Stimulated activated naive CD4-positive, alpha-beta T cell (primary cell): Measurements from ENCODE around the gene TMTC1.

Experiments
- DNase-seq, 6 experiments: peaks; one replicate each; lab custom pipeline; 2025; lab: John Stamatoyannopoulos, UW

The TMTC1 gene

DNA sequence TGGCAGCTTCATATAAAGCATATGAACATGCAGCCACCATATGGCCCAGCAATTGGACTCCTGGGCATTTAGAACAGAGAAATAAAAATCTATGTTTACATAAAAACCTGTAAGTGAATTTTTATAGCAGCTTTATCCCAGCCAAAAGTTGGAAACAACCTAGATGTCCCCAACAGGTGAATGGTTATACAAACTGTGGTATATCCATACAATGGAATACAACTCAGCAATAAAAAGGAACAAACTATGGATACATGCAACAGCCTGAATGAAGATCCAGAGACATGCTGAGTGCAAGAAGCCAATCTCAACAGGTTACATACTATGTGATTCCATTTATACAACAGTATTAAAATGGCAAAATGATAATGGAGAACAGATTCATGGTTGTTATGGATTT lies 3.7 kb downstream of the TMTC1 start:
- DNase-seq, result no peak

GRCh38 chr12:29778531-29778930 lies 5.2 kb downstream of the TMTC1 start:
- DNase-seq, result no peak

DNA sequence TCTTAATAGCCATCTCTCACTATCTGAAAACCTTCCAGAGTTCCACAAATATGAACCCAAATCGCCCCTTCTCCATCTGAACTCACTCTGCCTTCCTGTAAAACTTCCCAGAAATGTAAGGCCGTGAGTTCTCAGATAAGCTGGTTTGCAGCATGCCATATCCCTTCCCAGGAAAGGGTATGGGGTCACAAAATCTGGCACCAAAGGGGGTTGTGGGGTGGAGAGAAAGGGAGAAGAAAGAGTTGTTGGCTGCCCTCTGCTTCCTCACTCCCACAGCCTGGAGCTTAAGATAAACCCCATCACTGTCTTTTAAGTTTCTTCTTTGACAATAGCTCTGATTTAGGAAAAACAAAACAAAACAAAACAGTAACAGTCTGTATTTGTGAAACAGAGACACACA lies 10.7 kb downstream of the TMTC1 start:
- DNase-seq, result no peak

GRCh38 chr12:29771786-29772185 lies 12.0 kb downstream of the TMTC1 start:
- no peak for DNase-seq

DNA sequence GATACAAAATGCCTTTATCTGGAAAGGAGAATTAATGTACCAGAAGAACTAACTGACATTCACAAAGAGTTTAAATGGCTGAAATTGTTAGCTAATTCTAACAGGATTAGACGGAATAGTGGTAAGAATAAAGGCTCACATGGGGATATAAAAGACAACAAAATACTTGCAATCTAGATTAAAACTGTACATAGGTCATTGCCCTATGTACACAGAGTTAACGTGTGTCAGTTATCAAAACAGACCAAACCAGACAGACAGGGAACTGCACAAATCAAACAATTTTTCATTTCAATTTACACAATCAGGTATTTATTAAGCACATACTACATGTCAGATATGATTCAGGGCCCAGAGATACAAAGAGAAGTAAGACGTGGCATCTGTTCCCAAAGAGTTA lies 12.6 kb downstream of the TMTC1 start:
- no peak for DNase-seq

DNA sequence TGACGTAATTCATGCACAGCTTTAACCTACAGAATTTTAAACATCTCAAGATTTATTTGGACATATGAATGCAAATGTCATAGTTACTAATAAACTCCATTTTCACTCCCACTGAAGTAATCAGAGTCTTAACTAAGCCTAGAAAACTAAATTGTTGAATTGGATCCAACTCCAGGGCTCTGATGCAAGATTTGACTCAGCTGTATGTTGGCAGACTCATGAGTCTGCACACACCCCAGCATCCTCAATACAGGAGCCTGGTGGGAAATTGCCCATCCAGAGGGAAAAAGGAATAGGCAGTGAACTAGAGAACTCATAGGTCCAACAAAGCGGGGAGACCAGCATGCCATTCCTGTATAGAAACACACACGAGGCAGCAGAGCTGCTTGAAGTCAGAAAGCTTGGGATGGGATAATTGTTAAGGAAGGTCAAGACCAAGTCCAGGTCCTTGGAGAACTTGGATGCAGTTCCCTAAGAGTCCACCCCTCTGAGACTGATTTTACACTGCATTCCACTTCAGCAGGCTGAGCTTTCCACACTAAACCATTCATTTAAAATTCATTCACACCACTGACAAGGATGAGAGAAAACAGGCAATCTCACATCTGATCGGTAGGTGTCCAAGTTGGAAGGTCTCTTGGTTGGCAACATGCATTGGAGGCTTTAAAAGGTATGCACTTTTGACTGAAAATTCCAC lies 14.4 kb downstream of the TMTC1 start:
- no peak for DNase-seq

DNA sequence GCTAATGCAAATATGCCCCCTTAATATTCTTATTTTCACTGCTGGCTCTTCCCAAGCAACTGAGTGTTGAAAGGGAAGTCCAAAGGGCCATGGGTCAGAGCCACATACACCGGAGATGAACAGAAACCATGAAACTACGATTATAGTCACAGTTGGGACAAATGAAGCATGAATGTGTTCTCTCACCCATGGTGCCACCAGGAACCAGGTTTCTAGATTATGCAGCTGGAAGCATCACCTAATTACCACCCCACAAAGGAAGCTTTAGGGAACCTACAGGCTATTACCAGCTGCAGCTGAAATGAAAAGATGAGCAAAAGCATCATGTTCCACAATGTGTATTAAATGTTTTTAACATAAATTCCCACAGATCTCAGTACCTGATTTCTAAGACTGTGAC lies 15.4 kb downstream of the TMTC1 start:
- DNase-seq, result no peak

- DNase-seq, result no peak
Measured at GRCh38 chr12:29763301-29763683, 20.4 kb downstream of the TMTC1 start.

- DNase-seq, result no peak
Measured at GRCh38 chr12:29762637-29763300, 21.0 kb downstream of the TMTC1 start.

GRCh38 chr12:29759950-29760349 lies 23.8 kb downstream of the TMTC1 start:
- no peak for DNase-seq

DNA sequence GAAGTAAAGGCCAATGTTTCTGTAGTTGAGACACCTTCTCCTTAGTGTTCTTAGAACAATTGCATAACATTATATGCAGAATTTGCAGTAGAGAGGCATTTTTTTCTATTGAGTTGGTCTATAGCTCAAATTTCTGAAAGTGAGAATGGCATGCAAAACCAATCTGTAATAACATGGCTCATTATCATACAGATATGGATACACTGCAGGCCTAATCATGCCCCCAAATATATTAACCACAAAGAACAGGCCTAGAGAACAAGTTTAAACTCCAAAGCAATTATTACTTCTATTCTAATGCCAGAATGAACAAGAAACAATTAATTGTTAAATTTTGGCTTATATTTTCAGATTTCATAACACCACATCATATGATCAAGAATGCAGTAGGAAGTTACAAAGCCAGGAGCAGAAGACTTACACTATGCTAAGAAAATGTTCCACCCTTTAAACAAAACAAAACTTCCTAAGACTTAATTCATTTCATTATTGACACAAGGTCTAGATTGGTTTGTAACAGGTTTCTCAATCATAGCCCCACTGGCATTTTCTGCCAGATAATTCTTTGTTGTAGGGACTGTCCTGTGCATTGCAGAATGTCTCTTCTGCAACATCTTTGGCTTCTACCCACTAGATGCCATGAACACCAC lies 26.9 kb downstream of the TMTC1 start:
- DNase-seq, result no peak

- no peak for DNase-seq
Measured at GRCh38 chr12:29754235-29755189, 29.2 kb downstream of the TMTC1 start.

- no peak for DNase-seq
Measured at GRCh38 chr12:29752121-29752520, 31.6 kb downstream of the TMTC1 start.

DNA sequence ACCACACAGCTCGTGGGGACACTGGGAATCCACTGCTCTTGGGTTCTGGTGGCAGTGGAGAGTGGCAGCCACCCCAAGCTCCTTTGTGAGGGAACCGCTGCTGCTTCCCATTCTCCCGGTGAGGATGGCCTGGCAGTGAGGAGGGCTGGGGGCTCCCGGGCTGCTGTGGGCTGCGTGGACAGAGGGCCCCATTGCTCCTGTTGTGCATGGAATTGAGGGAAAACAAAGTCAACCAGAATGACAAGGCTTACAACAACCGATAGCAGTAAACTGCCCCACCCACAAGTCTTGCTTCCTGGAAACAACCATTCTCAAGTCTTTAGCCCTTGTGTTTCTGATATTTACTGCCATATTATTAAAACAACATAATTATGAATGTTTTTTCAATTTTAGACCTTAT lies 32.1 kb downstream of the TMTC1 start:
- no peak for DNase-seq

DNA sequence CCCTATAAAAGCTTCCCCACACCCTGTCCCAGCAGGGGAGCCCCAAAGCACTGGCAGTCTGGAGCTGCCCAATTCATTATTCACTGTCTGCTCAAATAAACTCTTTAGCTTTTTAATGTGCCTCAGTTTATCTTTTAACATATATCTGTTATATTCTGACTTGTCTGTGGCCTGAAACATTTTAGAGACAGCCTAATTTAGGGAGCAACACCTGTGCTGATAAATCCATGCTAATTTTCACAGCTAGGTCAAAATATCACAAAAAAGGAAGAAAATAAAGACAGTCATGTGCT lies 32.9 kb downstream of the TMTC1 start:
- DNase-seq, result no peak

GRCh38 chr12:29750131-29750927 lies 33.4 kb downstream of the TMTC1 start:
- DNase-seq, result no peak

- DNase-seq, result no peak
Measured at GRCh38 chr12:29744365-29744764, 39.4 kb downstream of the TMTC1 start.

- DNase-seq, result no peak
Measured at GRCh38 chr12:29743801-29744200, 39.9 kb downstream of the TMTC1 start.

GRCh38 chr12:29743077-29743476 lies 40.7 kb downstream of the TMTC1 start:
- no peak for DNase-seq

- no peak for DNase-seq
Measured at GRCh38 chr12:29742646-29743045, 41.1 kb downstream of the TMTC1 start.

GRCh38 chr12:29741342-29742241 lies 42.1 kb downstream of the TMTC1 start:
- no peak for DNase-seq
